Epithelial cell of esophagus (primary cell): Measurements from ENCODE around the gene TADA2B.

ENCODE experiments used
- DNase-seq: peaks from one replicate; pipeline ENCODE4 v3.0.0; 2010; ENCODE audit warnings: low read depth
- H3K4me3 ChIP-seq: 2 replicates; pipeline ENCODE4 v1.5.1; 2011; ENCODE audit warnings: mild to moderate bottlenecking, low read length, control low read depth
- CTCF ChIP-seq: IDR thresholded peaks from 2 replicates; pipeline ENCODE4 v1.5.1; 2011; ENCODE audit warnings: low read depth, mild to moderate bottlenecking, low read length, control low read depth, inconsistent platforms; ENCODE audit not compliant: insufficient read depth; ENCODE audit errors: missing control alignments

Gene TADA2B

DNA sequence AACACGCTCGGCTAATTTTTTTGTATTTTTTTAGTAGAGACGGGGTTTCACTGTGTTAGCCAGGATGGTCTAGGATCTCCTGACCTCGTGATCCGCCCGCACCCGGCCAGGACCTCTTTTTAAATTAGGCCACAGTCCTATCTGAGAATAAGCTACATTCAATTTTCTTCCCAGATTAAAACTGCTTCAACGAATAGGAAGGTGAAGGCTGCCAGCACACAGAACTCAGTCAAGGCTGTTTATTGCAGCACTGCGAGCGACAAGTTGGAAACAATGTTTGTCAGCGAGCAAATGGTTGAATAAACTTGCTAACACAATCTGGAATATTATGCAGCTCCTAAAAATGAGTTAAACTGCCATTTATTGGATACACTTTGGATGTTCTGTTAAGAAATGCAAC lies 22.8 kb downstream of the TADA2B start:
- DNase-seq = no peak
- no peak for TF ChIP-seq CTCF
- H3K4me3 ChIP-seq = no peak overlapping the region

GRCh38 chr4:7066493-7066892 lies 23.3 kb downstream of the TADA2B start:
- no peak for TF ChIP-seq CTCF
- peak overlapping the region; percentile 69 for H3K4me3 ChIP-seq
- no peak for DNase-seq

GRCh38 chr4:7067126-7067451 lies 23.9 kb downstream of the TADA2B start:
- DNase-seq = no peak
- peak overlapping the region; percentile 69 for H3K4me3 ChIP-seq
- no peak for TF ChIP-seq CTCF

DNA sequence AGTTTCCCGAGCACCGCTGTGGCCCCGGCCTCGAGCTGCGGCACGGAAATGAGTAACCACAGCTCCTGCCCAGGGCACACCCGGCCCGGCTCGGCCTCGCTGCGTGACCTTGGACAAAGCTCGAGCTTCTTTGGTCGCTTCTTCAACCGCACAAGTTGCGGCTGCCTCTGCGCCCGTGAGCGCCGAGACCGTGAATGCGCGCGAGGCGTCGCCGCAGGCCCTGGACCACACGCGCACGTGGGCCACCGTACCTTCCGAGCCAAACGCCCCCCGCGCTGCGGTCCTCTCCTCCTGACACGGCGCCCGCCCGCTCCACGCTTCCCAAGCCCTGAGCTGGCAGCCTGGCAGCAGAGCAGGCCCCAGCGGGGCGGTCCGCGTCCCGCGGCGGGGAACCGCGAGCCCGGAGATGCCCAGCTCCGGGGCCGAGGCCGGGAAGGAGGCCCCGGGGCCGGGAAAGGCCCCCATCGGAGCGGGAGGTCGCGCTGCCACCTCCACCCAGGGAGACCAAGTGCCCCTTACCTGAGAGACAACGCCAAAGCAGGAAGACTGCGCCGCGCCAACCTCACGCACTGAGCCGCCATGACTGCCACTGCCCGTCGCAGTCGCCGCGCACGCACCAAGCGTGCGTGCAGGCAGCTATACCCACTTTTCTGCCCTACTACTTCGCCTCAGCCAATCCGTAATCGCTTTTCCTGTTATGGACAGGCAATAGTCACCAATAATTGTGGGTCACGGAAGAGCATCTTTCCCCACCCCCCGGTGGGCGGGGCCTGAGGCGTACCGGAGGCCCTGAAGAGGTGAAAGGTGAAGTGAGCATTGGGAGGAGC lies 24.5 kb downstream of the TADA2B start, which contains the start of gene GRPEL1:
TSS of gene GRPEL1 (minus strand) at position 613 of the 827 bp plus-strand sequence. CDS start at position 581, 32 bp downstream.
- H3K4me3 ChIP-seq = peak within 1 kb of the TSS; percentile 69
- no peak for TF ChIP-seq CTCF

GRCh38 chr4:7068279-7068842 lies 25.2 kb downstream of the TADA2B start:
- peak overlapping the region; percentile 69 for H3K4me3 ChIP-seq
- no peak for DNase-seq
- TF ChIP-seq CTCF = no peak

More for the DNA sequence above, 24.5 kb downstream of the TADA2B start, which contains the start of gene GRPEL1:
- DNase-seq = peak; percentile 99

DNA sequence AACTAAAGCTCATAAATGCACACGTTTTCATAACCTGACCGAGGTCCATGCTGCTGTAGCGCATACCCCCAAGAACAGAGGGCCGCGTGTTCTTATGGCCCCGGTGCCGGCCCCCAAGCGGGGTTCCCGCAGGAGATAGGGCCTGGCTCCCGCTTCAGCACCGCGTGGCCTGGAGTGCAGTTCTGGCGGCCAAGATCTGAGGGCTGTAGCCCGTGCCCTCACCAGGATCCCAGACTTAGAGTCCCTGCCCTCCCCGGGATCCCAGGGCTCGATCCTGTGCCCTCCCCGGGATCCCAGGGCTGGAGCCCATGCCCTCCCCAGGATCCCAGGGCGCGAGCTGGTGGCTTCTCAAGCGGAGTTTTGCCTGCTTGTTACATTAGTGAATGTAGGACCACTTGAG lies 25.7 kb downstream of the TADA2B start:
- no peak for TF ChIP-seq CTCF
- peak overlapping the region; percentile 69 for H3K4me3 ChIP-seq
- no peak for DNase-seq
